Parathyroid adenoma (tissue), 2 donors: Measurements from ENCODE around the gene AKAIN1.

Experiments
- H2AFZ ChIP-seq: fragments of 300-600 bp; sonication (generic); one replicate; pipeline ENCODE4 v1.7.0; 2017; ENCODE audit warnings: antibody characterized with exemption, mild to moderate bottlenecking
- H3K27ac ChIP-seq: fragments of 300-600 bp; sonication (generic); one replicate; pipeline ENCODE4 v1.7.0; 2017
- H3K27me3 ChIP-seq: fragments of 300-600 bp; sonication (generic); one replicate; pipeline ENCODE4 v1.7.0; 2017; ENCODE audit warnings: low read length; ENCODE audit not compliant: control insufficient read depth, insufficient read depth
- H3K36me3 ChIP-seq: fragments of 300-600 bp; sonication (generic); one replicate; pipeline ENCODE4 v1.7.0; 2017; ENCODE audit warnings: low read length; ENCODE audit not compliant: control insufficient read depth, insufficient read depth
- H3K4me1 ChIP-seq: fragments of 300-600 bp; sonication (generic); one replicate; pipeline ENCODE4 v1.7.0; 2017; ENCODE audit warnings: control low read depth
- H3K4me2 ChIP-seq: fragments of 300-600 bp; sonication (generic); one replicate; pipeline ENCODE4 v1.7.0; 2017; ENCODE audit warnings: low read length
- H3K4me3 ChIP-seq: fragments of 300-600 bp; sonication (generic); one replicate; pipeline ENCODE4 v1.7.0; 2017; ENCODE audit warnings: low read depth, low read length
- H3K79me2 ChIP-seq: fragments of 300-600 bp; sonication (generic); one replicate; pipeline ENCODE4 v1.7.0; 2017; ENCODE audit warnings: control low read depth
- H3K9ac ChIP-seq: fragments of 300-600 bp; sonication (generic); one replicate; pipeline ENCODE4 v1.7.0; 2017; ENCODE audit warnings: mild to moderate bottlenecking
- H3K9me3 ChIP-seq: fragments of 300-600 bp; sonication (generic); one replicate; pipeline ENCODE4 v1.7.0; 2017; ENCODE audit warnings: low read length; ENCODE audit not compliant: control insufficient read depth
- TF ChIP-seq, protein P1 (sequence below): fragments of 300-600 bp; sonication (generic); IDR thresholded peaks from one replicate; pipeline ENCODE4 v1.7.0; 2017; ENCODE audit warnings: antibody characterized with exemption, mild to moderate bottlenecking
- donor health status: primary hyperparathyroidism.

AKAIN1 gene

DNA sequence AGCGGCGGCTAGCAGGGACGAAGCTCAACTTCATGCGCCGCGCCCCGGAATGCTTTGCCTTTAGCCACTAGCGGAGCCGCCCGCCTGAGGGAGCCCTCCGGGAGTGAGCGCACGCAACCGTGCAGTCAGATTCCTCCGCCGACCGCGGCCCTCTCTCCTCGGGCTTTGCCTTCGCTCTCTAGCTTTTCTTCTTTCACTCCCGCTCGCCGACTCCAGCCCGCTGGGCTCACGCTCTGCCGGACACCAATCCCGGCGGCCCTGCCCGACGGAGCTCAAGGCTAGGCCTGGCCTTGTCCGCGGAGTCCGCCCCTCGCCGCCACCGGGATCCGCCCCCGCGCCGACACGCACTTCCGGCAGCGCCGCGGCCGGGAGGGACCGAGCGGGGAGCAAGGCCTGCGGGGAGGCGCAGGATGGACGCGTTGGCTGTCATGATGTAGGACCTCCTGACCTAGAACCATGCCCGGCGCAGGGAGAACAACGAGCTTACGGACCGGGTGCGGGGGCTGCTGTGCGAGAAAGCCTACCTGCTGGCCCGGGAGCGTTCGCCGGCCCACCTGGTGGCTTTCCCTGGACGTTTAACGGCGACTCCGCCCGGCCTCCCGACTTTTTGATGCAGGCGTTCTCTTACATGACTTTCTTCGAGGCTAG, 40.8 kb upstream of the AKAIN1 start:
- Histone ChIP-seq H3K9ac (peak overlapping the region; percentile 92), H3K27ac (peak overlapping the region; percentile 99), H3K36me3 (no peaks in the 10 kb centered on the region), H3K79me2 (peaks cover 39% of the 10 kb centered on the region), H3K4me3 (peak overlapping the region; percentile 86), H3K9me3 (no peaks in the 10 kb centered on the region), H3K4me1 (peaks cover 22% of the 10 kb centered on the region), H2AFZ (peak overlapping the region; percentile 71), H3K27me3 (no peaks in the 10 kb centered on the region), H3K4me2 (peak overlapping the region; percentile 82)
- TF ChIP-seq, protein P1, sequence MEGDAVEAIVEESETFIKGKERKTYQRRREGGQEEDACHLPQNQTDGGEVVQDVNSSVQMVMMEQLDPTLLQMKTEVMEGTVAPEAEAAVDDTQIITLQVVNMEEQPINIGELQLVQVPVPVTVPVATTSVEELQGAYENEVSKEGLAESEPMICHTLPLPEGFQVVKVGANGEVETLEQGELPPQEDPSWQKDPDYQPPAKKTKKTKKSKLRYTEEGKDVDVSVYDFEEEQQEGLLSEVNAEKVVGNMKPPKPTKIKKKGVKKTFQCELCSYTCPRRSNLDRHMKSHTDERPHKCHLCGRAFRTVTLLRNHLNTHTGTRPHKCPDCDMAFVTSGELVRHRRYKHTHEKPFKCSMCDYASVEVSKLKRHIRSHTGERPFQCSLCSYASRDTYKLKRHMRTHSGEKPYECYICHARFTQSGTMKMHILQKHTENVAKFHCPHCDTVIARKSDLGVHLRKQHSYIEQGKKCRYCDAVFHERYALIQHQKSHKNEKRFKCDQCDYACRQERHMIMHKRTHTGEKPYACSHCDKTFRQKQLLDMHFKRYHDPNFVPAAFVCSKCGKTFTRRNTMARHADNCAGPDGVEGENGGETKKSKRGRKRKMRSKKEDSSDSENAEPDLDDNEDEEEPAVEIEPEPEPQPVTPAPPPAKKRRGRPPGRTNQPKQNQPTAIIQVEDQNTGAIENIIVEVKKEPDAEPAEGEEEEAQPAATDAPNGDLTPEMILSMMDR: peak; percentile 54

DNA sequence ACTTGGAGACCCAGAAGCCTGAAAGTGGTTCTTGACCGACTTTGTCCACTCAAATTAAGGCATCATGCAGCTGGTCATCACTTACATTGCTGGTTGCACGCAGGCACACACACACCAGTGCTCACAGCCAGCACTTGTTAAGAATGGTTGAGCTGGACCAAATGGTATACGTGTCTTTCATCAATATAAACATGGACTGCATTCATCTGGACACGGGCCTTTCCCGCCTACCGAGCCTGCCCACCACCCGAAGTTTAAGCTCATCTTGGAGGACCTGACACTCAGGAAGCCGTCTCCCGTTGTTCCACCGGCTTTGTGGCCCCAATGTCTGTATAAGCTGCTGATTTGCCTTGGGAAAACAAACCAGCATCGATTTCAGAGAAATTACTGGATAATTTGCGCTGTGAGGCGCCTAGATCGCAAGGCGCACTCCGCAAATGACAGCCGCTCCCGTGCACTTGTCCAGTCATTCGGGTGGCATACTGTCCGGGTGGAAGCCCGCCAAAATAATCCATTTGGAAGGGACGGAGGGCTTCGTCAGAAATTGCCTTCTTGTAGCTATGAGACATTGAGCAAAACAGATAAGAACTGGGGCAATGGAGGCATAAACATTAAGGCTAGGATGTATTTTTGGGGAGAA, 40.1 kb upstream of the AKAIN1 start:
- peaks cover 22% of the 10 kb centered on the region for H3K4me1 ChIP-seq
- peak overlapping the region; percentile 92 for H3K9ac ChIP-seq

DNA sequence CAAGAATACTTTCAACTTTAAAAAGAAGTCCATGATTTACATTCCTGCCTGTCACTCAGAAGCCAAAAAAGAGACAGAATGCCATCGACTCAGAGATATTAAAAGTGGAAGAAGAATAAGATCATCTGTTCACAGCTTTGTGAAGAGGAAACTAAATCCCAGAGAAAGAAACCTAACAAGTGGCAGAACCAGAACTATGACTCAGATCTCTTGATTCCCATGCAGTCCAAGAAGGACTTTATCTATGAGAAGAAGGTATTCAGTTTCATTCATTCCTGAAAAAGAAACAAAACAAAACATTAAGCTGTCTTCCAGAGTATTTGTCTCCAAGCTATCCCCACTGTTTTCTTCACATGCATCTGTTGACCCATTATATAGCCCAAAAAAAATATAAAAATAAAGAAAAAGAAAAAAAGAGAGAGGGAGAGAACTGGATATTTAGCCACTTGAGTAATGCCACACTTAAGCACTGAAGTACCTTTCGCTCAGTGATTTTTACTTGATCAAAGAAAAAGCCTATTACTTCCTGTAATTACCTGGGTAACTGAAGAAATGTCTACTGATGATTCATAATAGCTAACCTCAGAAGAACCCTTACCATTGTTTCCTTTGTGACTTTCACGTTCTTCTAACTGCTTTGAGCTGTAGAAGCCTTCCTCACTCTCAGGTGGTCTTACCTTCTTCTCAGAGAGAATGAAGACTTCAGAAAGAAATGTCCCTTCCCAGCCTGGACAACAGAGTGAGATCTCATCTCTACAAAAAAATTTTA, 17.7 kb upstream of the AKAIN1 start:
- Histone ChIP-seq H3K4me2 (no peak overlapping the region), H3K9me3 (no peaks in the 10 kb centered on the region), H3K4me1 (peaks cover 11% of the 10 kb centered on the region), H3K9ac (no peak overlapping the region), H3K27ac (no peak overlapping the region), H3K27me3 (no peaks in the 10 kb centered on the region), H3K4me3 (no peak overlapping the region), H3K36me3 (no peaks in the 10 kb centered on the region), H3K79me2 (peaks cover 15% of the 10 kb centered on the region), H2AFZ (no peak overlapping the region)
- TF ChIP-seq, protein P1: no peak

More for the DNA sequence above, 40.1 kb upstream of the AKAIN1 start:
- H3K36me3 ChIP-seq: no peaks in the 10 kb centered on the region
- H3K9me3 ChIP-seq: no peaks in the 10 kb centered on the region
- peak overlapping the region; percentile 86 for H3K4me3 ChIP-seq
- no peaks in the 10 kb centered on the region for H3K27me3 ChIP-seq
- H2AFZ ChIP-seq: peak overlapping the region; percentile 71
- TF ChIP-seq, protein P1: no peak
- peaks cover 41% of the 10 kb centered on the region for H3K79me2 ChIP-seq
- H3K4me2 ChIP-seq: peak overlapping the region; percentile 82
- H3K27ac ChIP-seq: peak overlapping the region; percentile 99

DNA sequence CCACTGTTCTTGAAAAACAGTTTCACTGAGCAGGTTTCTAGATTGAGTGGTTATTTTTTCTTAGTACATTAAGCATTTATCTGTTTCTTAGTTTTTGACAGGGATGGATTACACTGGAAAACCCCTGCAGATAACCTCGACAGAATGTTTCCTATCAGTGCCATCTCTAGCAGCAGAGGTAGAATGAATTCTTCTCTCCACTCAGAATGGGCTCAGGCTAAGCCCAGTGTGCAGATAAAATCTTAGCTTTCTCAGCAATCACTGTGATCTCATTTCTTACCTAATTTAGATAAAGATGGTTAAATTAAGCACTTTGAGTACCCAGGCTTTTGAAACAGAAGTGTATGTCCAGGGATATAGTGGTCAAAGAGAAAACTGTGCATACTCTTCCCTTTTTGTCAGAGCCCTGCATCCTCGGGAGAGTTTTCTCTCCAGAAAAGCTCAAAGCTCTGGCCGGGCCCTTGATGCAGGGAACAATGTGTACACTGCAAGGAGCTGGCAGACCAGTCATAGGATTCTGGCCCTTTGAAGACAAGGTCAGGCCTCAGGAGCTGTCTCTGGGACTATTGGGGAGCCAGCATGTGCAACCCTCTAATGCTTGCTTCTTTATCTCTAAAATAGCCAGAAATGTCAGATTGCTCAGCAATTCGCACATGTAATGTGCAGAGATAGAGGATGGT, 10.6 kb upstream of the AKAIN1 start:
- Histone ChIP-seq H3K27ac (peak overlapping the region; percentile 82), H3K79me2 (peaks cover 7% of the 10 kb centered on the region), H3K4me3 (no peak overlapping the region), H3K27me3 (no peaks in the 10 kb centered on the region), H3K4me1 (peaks cover 20% of the 10 kb centered on the region), H3K4me2 (peak overlapping the region; percentile 28), H2AFZ (no peak overlapping the region), H3K36me3 (no peaks in the 10 kb centered on the region), H3K9me3 (no peaks in the 10 kb centered on the region), H3K9ac (no peak overlapping the region)
- TF ChIP-seq, protein P1: no peak
